WTC11 (cell line): ENCODE results near the gene FAH. TPM values are rescaled to one million over a fixed set of nuclear protein-coding genes. Genes with fewer than 3 reads are reported as not detected.
A peak's percentile ranks its signal among the peaks of the same experiment; 100 is the strongest.

Experiments
- ATAC-seq: fragments of 200-7000 bp; cut with Tn5 transposase; 2 replicates; pipeline ENCODE4 v1.10.0; 2021; ENCODE audit warnings: mild to moderate bottlenecking, moderate library complexity
- CTCF ChIA-PET: fragments of 300-600 bp; sonication (Branson Sonifier 250); formaldehyde crosslinking; loops from one replicate; lab custom pipeline; 2021; ENCODE audit warnings: antibody characterized with exemption; lab: Charles Lee
- POLR2A ChIA-PET: fragments of 350-600 bp; sonication (Branson Sonifier 250); formaldehyde crosslinking; loops from one replicate; lab custom pipeline; 2021; ENCODE audit warnings: antibody characterized with exemption; lab: Charles Lee
- DNase-seq: peaks from one replicate; pipeline ENCODE4 v3.0.0; 2021; ENCODE audit warnings: low spot score
- H3K27ac Mint-ChIP-seq: 2 replicates; pipeline ENCODE4 v1.8.0; 2021; ENCODE audit warnings: mixed read lengths
- H3K27me3 Mint-ChIP-seq: 2 replicates; pipeline ENCODE4 v1.8.0; 2021; ENCODE audit warnings: low read depth, mild to moderate bottlenecking, moderate library complexity, mixed read lengths
- H3K36me3 Mint-ChIP-seq: 2 replicates; pipeline ENCODE4 v1.8.0; 2021; ENCODE audit warnings: mixed read lengths
- H3K4me1 Mint-ChIP-seq: 2 replicates; pipeline ENCODE4 v1.8.0; 2022; ENCODE audit warnings: mixed read lengths
- H3K4me3 Mint-ChIP-seq: 2 replicates; pipeline ENCODE4 v1.8.0; 2021; ENCODE audit warnings: mild to moderate bottlenecking, moderate library complexity, mixed read lengths
- H3K9me3 Mint-ChIP-seq: 2 replicates; pipeline ENCODE4 v1.8.0; 2021; ENCODE audit warnings: mixed read lengths
- AFF4 ChIP-seq: sonication (generic); formaldehyde crosslinking; IDR thresholded peaks from 2 replicates; pipeline ENCODE4 v1.8.1; 2023; ENCODE audit warnings: mild to moderate bottlenecking, missing genetic modification reagents, borderline replicate concordance
- ATF1 ChIP-seq: sonication (generic); formaldehyde crosslinking; IDR thresholded peaks from 2 replicates; pipeline ENCODE4 v1.8.1; 2023; ENCODE audit warnings: mild to moderate bottlenecking, moderate library complexity, missing genetic modification reagents
- CBFB ChIP-seq: sonication (generic); formaldehyde crosslinking; IDR thresholded peaks from 2 replicates; pipeline ENCODE4 v1.8.1; 2022; ENCODE audit warnings: mild to moderate bottlenecking, low read depth, missing genetic modification reagents
- E2F4 ChIP-seq: sonication (generic); formaldehyde crosslinking; IDR thresholded peaks from 2 replicates; pipeline ENCODE4 v1.8.1; 2022; ENCODE audit warnings: low read depth, mild to moderate bottlenecking, moderate library complexity, missing genetic modification reagents, borderline replicate concordance
- ELF4 ChIP-seq: sonication (generic); formaldehyde crosslinking; IDR thresholded peaks from 2 replicates; pipeline ENCODE4 v1.8.1; 2022; ENCODE audit warnings: low read depth, mild to moderate bottlenecking, moderate library complexity, missing genetic modification reagents
- ETV6 ChIP-seq: sonication (generic); formaldehyde crosslinking; IDR thresholded peaks from 2 replicates; pipeline ENCODE4 v1.8.1; 2022; ENCODE audit warnings: mild to moderate bottlenecking, missing genetic modification reagents
- FOXJ3 ChIP-seq: sonication (generic); formaldehyde crosslinking; IDR thresholded peaks from 2 replicates; pipeline ENCODE4 v1.9.0; 2021; ENCODE audit warnings: missing genetic modification reagents, mild to moderate bottlenecking, borderline replicate concordance
- FOXK1 ChIP-seq: sonication (generic); formaldehyde crosslinking; IDR thresholded peaks from 2 replicates; pipeline ENCODE4 v1.8.0; 2022; ENCODE audit warnings: mild to moderate bottlenecking, moderate library complexity, missing genetic modification reagents
- FOXP4 ChIP-seq: sonication (generic); formaldehyde crosslinking; IDR thresholded peaks from 2 replicates; pipeline ENCODE4 v1.8.0; 2022; ENCODE audit warnings: mild to moderate bottlenecking, missing genetic modification reagents
- GTF2I ChIP-seq: fragments of 250-450 bp; sonication (Bioruptor Pico); conservative IDR thresholded peaks from 2 replicates; pipeline ENCODE4 v1.4.0; 2021; ENCODE audit warnings: mild to moderate bottlenecking
- HMGA2 ChIP-seq: fragments of 250-450 bp; sonication (Bioruptor Pico); IDR thresholded peaks from 2 replicates; pipeline ENCODE4 v1.4.0; 2021; ENCODE audit warnings: mild to moderate bottlenecking, moderate library complexity
- NR2C2 ChIP-seq: sonication (generic); formaldehyde crosslinking; IDR thresholded peaks from 2 replicates; pipeline ENCODE4 v1.8.0; 2022; ENCODE audit warnings: mild to moderate bottlenecking, missing genetic modification reagents
- RELA ChIP-seq: sonication (generic); formaldehyde crosslinking; IDR thresholded peaks from 2 replicates; pipeline ENCODE4 v1.8.1; 2022; ENCODE audit warnings: missing genetic modification reagents, mild to moderate bottlenecking, borderline replicate concordance
- ZNF121 ChIP-seq: sonication (generic); formaldehyde crosslinking; IDR thresholded peaks from 2 replicates; pipeline ENCODE4 v1.8.0; 2023; ENCODE audit warnings: missing genetic modification reagents
- ZNF219 ChIP-seq: sonication (generic); formaldehyde crosslinking; IDR thresholded peaks from 2 replicates; pipeline ENCODE4 v1.8.0; 2023; ENCODE audit warnings: missing genetic modification reagents, mild to moderate bottlenecking, borderline replicate concordance
- ZNF396 ChIP-seq: fragments of 250-450 bp; sonication (Bioruptor Pico); IDR thresholded peaks from 2 replicates; pipeline ENCODE4 v1.8.0; 2021; ENCODE audit warnings: mild to moderate bottlenecking, moderate library complexity, borderline replicate concordance
- total RNA-seq: library from RNA; stranded (reverse); gene quantifications from 3 replicates; pipeline ENCODE4 v1.2.3, GENCODE V29; 2021
- TF ChIP-seq, protein P1 (sequence below): sonication (generic); formaldehyde crosslinking; IDR thresholded peaks from 2 replicates; pipeline ENCODE4 v1.8.1; 2023; ENCODE audit warnings: mild to moderate bottlenecking, missing genetic modification reagents
- TF ChIP-seq, protein P2 (sequence below): sonication (generic); formaldehyde crosslinking; IDR thresholded peaks from 2 replicates; pipeline ENCODE4 v1.8.1; 2023; ENCODE audit warnings: mild to moderate bottlenecking, moderate library complexity, missing genetic modification reagents
- TF ChIP-seq, protein P3 (sequence below): fragments of 250-450 bp; sonication (Bioruptor Pico); IDR thresholded peaks from 2 replicates; pipeline ENCODE4 v1.8.0; 2021; ENCODE audit warnings: mild to moderate bottlenecking

FAH gene
- total RNA-seq, 1 experiment from 2014 or later: 22.8 TPM

DNA sequence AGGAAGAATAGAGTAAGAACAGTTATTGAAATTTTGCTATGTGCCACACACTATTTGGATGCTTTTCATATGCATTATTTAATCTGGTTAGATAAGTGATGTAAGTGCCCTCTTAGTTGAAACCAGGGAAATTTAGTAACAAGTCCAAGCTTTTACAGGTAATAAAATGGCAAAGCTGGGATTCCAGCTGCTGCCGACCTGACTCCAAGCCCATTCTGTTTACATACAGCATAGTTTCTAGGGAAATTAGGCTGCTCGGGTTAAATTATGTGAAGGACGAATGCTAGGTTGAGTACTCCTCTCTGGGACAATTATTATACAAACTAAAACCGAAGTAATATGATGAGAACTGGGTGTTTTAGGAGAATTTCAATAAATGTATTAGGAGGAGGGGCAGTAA is 38.7 kb upstream of the FAH start (continued):
- TF ChIP-seq ZNF219 (CRISPR knock-in tag) (no peak), ATF1 (no peak), FOXK1 (CRISPR knock-in tag) (no peak), FOXP4 (CRISPR knock-in tag) (no peak), NR2C2 (no peak), FOXJ3 (CRISPR knock-in tag) (no peak), ZNF121 (CRISPR knock-in tag) (no peak), ETV6 (CRISPR knock-in tag) (no peak)

DNA sequence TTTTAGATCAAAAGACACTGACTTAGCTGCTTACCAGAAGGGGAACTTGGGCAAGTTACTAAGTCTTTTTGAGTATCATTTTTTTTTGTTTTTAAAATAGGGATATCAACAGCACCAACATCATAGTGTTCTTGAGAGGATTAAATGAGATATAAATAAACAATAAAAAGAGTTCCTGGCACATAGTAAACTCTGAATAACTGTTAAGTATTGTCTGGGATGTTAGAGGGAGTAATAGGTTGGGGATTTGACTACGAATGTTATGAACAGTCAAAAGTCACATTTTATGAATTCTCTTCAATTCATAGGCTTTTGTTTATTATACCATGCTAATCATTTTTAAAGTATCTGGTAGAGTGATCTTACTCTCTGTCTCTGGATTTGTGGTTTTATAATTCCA is 37.8 kb upstream of the FAH start:
- Mint-ChIP-seq H3K36me3 (no peaks in the 10 kb centered on the region), H3K27ac (peak overlapping the region; percentile 84; the same call in 1 of the 2 replicates), H3K4me1 (peaks cover 33% of the 10 kb centered on the region), H3K4me3 (no peak overlapping the region), H3K27me3 (no peaks in the 10 kb centered on the region), H3K9me3 (no peaks in the 10 kb centered on the region)
- POLR2A ChIA-PET: no interaction called here
- DNase-seq (no peak), ATAC-seq (no peak)
- CTCF ChIA-PET: no interaction called here
- TF ChIP-seq, protein P1, sequence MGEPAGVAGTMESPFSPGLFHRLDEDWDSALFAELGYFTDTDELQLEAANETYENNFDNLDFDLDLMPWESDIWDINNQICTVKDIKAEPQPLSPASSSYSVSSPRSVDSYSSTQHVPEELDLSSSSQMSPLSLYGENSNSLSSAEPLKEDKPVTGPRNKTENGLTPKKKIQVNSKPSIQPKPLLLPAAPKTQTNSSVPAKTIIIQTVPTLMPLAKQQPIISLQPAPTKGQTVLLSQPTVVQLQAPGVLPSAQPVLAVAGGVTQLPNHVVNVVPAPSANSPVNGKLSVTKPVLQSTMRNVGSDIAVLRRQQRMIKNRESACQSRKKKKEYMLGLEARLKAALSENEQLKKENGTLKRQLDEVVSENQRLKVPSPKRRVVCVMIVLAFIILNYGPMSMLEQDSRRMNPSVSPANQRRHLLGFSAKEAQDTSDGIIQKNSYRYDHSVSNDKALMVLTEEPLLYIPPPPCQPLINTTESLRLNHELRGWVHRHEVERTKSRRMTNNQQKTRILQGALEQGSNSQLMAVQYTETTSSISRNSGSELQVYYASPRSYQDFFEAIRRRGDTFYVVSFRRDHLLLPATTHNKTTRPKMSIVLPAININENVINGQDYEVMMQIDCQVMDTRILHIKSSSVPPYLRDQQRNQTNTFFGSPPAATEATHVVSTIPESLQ (CRISPR knock-in tag): no peak
- TF ChIP-seq FOXP4 (CRISPR knock-in tag) (no peak), AFF4 (CRISPR knock-in tag) (no peak), ELF4 (CRISPR knock-in tag) (no peak), HMGA2 (CRISPR knock-in tag) (no peak), E2F4 (CRISPR knock-in tag) (no peak), RELA (CRISPR knock-in tag) (no peak), GTF2I (no peak), CBFB (no peak), ZNF219 (CRISPR knock-in tag) (no peak), ZNF396 (CRISPR knock-in tag) (no peak)
- TF ChIP-seq, protein P2, sequence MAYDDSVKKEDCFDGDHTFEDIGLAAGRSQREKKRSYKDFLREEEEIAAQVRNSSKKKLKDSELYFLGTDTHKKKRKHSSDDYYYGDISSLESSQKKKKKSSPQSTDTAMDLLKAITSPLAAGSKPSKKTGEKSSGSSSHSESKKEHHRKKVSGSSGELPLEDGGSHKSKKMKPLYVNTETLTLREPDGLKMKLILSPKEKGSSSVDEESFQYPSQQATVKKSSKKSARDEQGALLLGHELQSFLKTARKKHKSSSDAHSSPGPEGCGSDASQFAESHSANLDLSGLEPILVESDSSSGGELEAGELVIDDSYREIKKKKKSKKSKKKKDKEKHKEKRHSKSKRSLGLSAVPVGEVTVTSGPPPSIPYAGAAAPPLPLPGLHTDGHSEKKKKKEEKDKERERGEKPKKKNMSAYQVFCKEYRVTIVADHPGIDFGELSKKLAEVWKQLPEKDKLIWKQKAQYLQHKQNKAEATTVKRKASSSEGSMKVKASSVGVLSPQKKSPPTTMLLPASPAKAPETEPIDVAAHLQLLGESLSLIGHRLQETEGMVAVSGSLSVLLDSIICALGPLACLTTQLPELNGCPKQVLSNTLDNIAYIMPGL: no peak
- TF ChIP-seq, protein P3, sequence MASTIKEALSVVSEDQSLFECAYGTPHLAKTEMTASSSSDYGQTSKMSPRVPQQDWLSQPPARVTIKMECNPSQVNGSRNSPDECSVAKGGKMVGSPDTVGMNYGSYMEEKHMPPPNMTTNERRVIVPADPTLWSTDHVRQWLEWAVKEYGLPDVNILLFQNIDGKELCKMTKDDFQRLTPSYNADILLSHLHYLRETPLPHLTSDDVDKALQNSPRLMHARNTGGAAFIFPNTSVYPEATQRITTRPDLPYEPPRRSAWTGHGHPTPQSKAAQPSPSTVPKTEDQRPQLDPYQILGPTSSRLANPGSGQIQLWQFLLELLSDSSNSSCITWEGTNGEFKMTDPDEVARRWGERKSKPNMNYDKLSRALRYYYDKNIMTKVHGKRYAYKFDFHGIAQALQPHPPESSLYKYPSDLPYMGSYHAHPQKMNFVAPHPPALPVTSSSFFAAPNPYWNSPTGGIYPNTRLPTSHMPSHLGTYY (CRISPR knock-in tag): no peak
